Liver (tissue), 3 donors: Measurements from ENCODE around the gene PTPN14.

ENCODE experiments used
- ATF3 ChIP-seq: IDR thresholded peaks from 2 replicates; pipeline ENCODE4 v1.6.1; 2016; ENCODE audit warnings: antibody characterized with exemption
- CTCF ChIP-seq: fragments of 150-350 bp; IDR thresholded peaks from 2 replicates; pipeline ENCODE4 v1.5.1; 2017; ENCODE audit warnings: improper control_type of control experiment, low read depth, low read length; ENCODE audit not compliant: missing input control
- HNF4G ChIP-seq: IDR thresholded peaks from 2 replicates; pipeline ENCODE4 v1.6.1; 2016; ENCODE audit warnings: antibody characterized with exemption
- NR2F2 ChIP-seq: IDR thresholded peaks from 2 replicates; pipeline ENCODE4 v1.6.1; 2016; ENCODE audit warnings: antibody characterized with exemption
- RAD21 ChIP-seq, 2 donors: IDR thresholded peaks; 2 replicates each; pipeline ENCODE4 v1.6.1; 2016; ENCODE audit warnings: antibody characterized with exemption in 2 of 2, mild to moderate bottlenecking in 2 of 2
- RXRA ChIP-seq, 2 donors: IDR thresholded peaks; 2 replicates each; pipeline ENCODE4 v1.6.1; 2017 to 2018; ENCODE audit warnings: antibody characterized with exemption in 2 of 2, mild to moderate bottlenecking in 1 of 2
- TAF1 ChIP-seq: conservative IDR thresholded peaks from 2 replicates; pipeline ENCODE4 v1.6.1; 2016; ENCODE audit warnings: antibody characterized with exemption, mild to moderate bottlenecking
- YY1 ChIP-seq: IDR thresholded peaks from 2 replicates; pipeline ENCODE4 v1.6.1; 2016; ENCODE audit warnings: antibody characterized with exemption, mild to moderate bottlenecking
- ZBTB33 ChIP-seq: IDR thresholded peaks from 2 replicates; pipeline ENCODE4 v1.6.1; 2016; ENCODE audit warnings: antibody characterized with exemption
- TF ChIP-seq, protein P1 (sequence below): IDR thresholded peaks from 2 replicates; pipeline ENCODE4 v1.6.1; 2016; ENCODE audit warnings: antibody characterized with exemption, mild to moderate bottlenecking
- TF ChIP-seq, protein P2 (sequence below): IDR thresholded peaks from 2 replicates; pipeline ENCODE4 v1.6.1; 2016; ENCODE audit warnings: antibody characterized with exemption
- donor health status: healthy.
- donor health status: healthy.

DNA sequence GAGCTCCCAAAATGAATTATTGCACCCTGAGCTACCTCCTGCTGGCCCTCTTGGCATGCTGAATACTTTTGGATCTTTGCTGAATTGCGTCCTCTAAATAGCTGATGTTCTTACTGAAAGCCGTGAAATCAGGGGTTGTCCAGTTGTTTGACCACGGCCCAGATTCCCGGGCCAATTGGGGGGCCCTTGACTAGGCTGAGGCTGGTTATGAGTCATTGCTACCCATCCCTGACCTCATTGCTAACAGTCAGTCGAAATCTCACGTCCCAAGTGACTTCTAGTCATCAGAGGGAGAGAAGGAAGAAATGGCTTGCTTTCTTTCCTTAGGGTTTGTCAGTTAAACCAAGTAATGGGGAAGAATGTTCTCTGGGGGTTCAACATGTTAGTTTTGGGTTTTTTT is 233.0 kb downstream of the PTPN14 start:
- TF ChIP-seq CTCF (no peak), HNF4G (no peak), TAF1 (no peak), ZBTB33 (no peak), NR2F2 (no peak), ATF3 (no peak), RAD21 (IDR thresholded peaks at IDR 0.05) (no peak), RXRA (IDR thresholded peaks at IDR 0.05) (no peak), YY1 (no peak)
- TF ChIP-seq, protein P1, sequence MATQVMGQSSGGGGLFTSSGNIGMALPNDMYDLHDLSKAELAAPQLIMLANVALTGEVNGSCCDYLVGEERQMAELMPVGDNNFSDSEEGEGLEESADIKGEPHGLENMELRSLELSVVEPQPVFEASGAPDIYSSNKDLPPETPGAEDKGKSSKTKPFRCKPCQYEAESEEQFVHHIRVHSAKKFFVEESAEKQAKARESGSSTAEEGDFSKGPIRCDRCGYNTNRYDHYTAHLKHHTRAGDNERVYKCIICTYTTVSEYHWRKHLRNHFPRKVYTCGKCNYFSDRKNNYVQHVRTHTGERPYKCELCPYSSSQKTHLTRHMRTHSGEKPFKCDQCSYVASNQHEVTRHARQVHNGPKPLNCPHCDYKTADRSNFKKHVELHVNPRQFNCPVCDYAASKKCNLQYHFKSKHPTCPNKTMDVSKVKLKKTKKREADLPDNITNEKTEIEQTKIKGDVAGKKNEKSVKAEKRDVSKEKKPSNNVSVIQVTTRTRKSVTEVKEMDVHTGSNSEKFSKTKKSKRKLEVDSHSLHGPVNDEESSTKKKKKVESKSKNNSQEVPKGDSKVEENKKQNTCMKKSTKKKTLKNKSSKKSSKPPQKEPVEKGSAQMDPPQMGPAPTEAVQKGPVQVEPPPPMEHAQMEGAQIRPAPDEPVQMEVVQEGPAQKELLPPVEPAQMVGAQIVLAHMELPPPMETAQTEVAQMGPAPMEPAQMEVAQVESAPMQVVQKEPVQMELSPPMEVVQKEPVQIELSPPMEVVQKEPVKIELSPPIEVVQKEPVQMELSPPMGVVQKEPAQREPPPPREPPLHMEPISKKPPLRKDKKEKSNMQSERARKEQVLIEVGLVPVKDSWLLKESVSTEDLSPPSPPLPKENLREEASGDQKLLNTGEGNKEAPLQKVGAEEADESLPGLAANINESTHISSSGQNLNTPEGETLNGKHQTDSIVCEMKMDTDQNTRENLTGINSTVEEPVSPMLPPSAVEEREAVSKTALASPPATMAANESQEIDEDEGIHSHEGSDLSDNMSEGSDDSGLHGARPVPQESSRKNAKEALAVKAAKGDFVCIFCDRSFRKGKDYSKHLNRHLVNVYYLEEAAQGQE, result no peak
- TF ChIP-seq, protein P2, sequence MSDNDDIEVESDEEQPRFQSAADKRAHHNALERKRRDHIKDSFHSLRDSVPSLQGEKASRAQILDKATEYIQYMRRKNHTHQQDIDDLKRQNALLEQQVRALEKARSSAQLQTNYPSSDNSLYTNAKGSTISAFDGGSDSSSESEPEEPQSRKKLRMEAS, result no peak
